H1 (cell line): ENCODE measurements around the gene ABL1. TPM values are rescaled to one million over a fixed set of nuclear protein-coding genes. Genes with fewer than 3 reads are reported as not detected.

Experiments
- KDM1A ChIP-seq: fragments of 200-600, 300-600 bp; sonication (generic); IDR thresholded peaks from 2 replicates; pipeline ENCODE4 v1.7.1; 2016; ENCODE audit warnings: mild to moderate bottlenecking, low read length, borderline replicate concordance
- KDM5A ChIP-seq: fragments of 200-600 bp; IDR thresholded peaks from 2 replicates; pipeline ENCODE4 v1.7.1; 2012; ENCODE audit warnings: mild to moderate bottlenecking, low read length, inconsistent platforms, mixed read lengths
- POLR2AphosphoS5 ChIP-seq: IDR thresholded peaks from 2 replicates; pipeline ENCODE4 v1.6.1; 2011; ENCODE audit warnings: low read depth, low read length
- polyA plus RNA-seq, 7 experiments: library from polyadenylated mRNA; depleted of rRNA in 3 of 7; stranded (reverse) in 5 of 7; unstranded in 2 of 7; fragments of >200 nt in 5 of 7; fragments of 200-250 nt in 2 of 7; gene quantifications; 1 replicate in 5 of 7; 2 replicates in 1 of 7; 4 replicates in 1 of 7; pipeline versions ENCODE4 v1.2.1 to v1.2.3, GENCODE V29; 2011 to 2013; ENCODE audit warnings: missing spikeins in 2 of 7, mixed read lengths in 2 of 7
- total RNA-seq: library from RNA; stranded (reverse); fragmentation: NEBNext Ultra II Directional; extraction: Animal tissue kit (Norgen Biotek cat#: 25700); gene quantifications from 2 replicates; pipeline ENCODE4 v1.2.1, GENCODE V29; 2021

The ABL1 gene
- total and polyA plus RNA-seq, 2 of the 8 experiments (the other 6 are each of a cell fraction or from before 2014, with no cell fraction given): 35.3 to 104 TPM

GRCh38 chr9:130897848-130898551, 62.9 kb downstream of the ABL1 start (continued):
- no peak for TF ChIP-seq KDM5A
- no peak for TF ChIP-seq POLR2AphosphoS5
- TF ChIP-seq KDM1A: no peak
